Measurements from ENCODE around the gene SPATA31D3.

DNA sequence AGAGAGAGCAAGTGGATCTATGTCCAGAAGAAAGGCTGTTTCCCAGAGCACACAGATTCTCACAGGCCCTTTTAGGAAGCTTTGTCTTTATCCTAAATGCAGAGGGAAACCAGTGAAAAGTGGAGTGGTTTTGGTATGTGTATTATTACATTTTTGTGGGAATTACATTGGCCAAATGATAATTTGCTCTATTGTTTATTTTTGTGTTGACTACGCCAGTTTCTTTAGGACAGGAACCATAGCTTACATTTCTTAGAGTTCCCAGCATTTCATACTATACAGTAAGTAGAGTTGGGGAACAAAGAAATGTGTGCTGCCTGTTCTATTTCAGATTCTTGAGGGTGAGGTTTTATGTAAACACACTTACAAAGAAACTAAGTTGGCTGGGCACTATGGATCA, 44.4 kb upstream of the SPATA31D3 start:
- TF ChIP-seq, protein P1, sequence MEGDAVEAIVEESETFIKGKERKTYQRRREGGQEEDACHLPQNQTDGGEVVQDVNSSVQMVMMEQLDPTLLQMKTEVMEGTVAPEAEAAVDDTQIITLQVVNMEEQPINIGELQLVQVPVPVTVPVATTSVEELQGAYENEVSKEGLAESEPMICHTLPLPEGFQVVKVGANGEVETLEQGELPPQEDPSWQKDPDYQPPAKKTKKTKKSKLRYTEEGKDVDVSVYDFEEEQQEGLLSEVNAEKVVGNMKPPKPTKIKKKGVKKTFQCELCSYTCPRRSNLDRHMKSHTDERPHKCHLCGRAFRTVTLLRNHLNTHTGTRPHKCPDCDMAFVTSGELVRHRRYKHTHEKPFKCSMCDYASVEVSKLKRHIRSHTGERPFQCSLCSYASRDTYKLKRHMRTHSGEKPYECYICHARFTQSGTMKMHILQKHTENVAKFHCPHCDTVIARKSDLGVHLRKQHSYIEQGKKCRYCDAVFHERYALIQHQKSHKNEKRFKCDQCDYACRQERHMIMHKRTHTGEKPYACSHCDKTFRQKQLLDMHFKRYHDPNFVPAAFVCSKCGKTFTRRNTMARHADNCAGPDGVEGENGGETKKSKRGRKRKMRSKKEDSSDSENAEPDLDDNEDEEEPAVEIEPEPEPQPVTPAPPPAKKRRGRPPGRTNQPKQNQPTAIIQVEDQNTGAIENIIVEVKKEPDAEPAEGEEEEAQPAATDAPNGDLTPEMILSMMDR (IDR thresholded peaks at IDR 0.05): no peak
- no peak for TF ChIP-seq POLR2A (IDR thresholded peaks at IDR 0.05)
